Glomerular endothelial cell (primary cell): Measurements from ENCODE around the gene CNDP2. TPM values are rescaled to one million over a fixed set of nuclear protein-coding genes. Genes with fewer than 3 reads are reported as not detected.

Experiments
- DNase-seq: peaks from one replicate; pipeline ENCODE4 v3.0.0-alpha.2; 2011; ENCODE audit warnings: low read depth, low spot score; ENCODE audit errors: extremely low read depth
- total RNA-seq: library from RNA; depleted of rRNA; stranded (reverse); fragments of >200 nt; gene quantifications from 2 replicates; pipeline ENCODE4 v1.2.3, GENCODE V29; 2015

Gene CNDP2
- total RNA-seq, 1 donor from 2014 or later = 126 TPM

DNA sequence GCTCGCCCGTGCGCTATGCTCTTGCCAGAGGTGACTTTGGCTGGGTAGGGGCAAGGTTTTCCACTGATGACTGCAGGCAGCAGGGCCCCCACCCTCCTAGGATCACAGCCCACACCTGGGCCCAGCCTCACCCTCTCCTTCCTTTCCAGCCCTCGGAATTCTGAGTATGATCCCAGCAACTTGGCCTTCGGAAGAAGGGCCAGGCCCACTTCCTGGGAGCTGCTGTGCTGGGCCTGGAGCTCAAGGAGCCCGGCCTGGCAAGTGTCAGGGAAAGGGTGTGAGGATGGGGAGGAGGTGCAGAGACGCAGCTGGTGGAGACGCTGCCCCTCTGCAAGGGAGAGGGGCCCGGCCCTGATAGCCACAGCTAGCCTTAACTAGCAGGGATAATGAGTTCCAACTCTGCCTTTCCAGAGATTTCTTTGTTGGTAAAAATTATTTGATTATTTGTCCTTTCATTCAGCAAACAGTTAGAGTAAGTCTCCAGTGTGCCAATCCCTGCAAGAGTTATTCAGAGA is 36.4 kb downstream of the CNDP2 start:
- DNase-seq = no peak

- DNase-seq = no peak
Observed at GRCh38 chr18:74533666-74534065, 37.5 kb downstream of the CNDP2 start.

- DNase-seq = no peak
Observed at GRCh38 chr18:74534150-74534969, 38.2 kb downstream of the CNDP2 start, which contains the start of gene CNDP1. TSS of gene CNDP1 (plus strand) at chr18:74534500. CDS start at chr18:74534668, 168 bp downstream.

- DNase-seq = no peak
Observed at GRCh38 chr18:74534981-74535649, 39.0 kb downstream of the CNDP2 start.

DNA sequence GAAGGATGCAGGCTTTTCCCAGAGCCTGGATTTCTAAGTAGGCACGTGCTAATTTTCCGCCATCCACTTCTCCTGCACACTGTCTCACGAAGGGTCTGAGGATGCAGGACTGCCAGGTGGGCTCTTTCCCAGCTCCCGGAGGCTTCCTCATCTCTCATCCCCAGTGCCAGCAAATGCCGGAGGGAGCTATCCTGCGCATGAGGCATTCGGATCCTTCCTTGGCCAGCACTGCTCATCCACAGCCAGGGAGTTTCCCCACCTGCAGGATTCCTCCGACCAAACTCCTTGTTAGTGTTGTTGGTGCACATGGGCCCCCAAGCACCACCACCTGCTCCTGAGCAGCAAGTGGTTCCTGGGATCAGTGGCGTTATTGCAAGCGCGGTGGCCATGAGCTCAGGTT is 43.1 kb downstream of the CNDP2 start:
- DNase-seq = no peak

DNA sequence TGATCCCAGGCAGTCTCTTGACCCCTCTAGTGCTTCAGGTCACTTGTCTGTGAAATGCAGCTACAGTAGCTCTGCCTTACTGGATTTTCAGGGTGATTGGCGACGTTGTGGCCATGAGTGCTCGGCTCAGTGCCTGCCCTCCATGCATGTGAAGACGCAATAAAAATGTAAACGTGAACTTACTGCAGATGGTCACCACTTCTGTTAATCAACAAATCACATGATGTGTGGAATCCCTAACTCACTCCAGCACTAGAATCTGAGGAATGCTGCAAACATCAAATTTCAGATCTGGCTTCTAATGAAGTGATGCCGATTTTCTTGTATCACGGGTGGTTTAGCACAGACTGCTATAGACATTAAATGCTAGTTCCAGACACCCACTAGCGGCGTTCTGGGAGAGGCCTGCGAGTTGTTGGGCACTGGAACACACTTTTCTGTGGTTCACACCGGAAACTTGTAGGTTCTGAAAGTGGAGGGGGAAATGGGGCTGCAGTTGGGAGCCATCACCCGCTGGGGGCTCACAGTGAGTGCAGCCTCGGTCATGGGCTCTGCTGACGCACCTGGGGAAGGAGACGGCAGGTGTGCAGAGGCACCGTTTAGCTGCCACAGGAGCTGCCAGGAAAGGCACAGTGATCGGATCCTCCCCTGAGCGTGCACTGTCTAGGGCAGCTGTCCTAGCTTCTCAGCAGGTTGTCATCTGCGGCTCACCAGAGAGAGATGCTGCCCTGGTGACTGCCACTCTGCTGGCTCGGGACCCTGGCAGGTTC is 44.7 kb downstream of the CNDP2 start:
- DNase-seq = no peak

- no peak for DNase-seq
Observed at GRCh38 chr18:74541703-74542555, 45.8 kb downstream of the CNDP2 start.

DNA sequence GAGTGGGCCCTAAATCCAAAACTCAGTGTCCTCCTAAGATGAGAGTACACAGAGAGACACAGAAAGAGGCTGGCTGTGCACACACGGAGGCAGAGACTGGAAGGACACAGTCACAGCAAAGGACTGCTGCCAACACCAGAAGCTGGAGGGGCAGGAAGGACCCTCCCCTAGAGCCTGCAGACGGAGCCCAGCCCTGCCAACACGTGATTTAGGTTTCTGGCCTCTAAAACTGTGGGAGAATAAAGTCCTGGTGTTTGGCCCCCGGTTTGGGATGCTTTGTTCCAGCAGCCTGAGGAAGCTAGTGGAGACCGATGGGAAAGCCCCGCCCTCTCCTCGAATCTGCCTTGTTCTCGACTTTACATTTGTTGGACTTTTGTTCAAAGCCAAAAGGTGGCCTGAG is 48.7 kb downstream of the CNDP2 start:
- DNase-seq = no peak

GRCh38 chr18:74546007-74546406 is 49.8 kb downstream of the CNDP2 start:
- no peak for DNase-seq

GRCh38 chr18:74546751-74547530 is 50.8 kb downstream of the CNDP2 start:
- DNase-seq = peak; percentile 10

DNA sequence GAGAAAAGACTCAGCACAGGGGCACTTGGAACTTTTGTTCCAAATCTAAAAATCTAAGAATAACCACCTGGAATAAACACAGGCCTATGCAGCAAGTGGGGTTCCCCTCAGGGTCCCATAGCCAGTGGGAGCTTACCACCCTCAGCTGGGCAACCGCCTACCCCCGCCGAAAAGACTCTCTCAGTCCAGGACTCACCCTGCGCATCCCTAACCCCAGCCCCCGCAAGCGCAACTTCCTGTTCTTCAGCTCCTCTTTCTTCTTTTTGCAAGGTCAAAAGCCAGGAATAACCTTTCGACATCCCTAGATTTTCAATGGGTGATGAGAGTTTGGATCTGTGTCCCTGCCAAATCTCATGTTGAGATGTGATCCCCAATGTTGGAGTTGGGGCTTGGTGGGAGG is 51.7 kb downstream of the CNDP2 start:
- no peak for DNase-seq

GRCh38 chr18:74549591-74550104 is 53.5 kb downstream of the CNDP2 start:
- no peak for DNase-seq

- DNase-seq = no peak
Observed at GRCh38 chr18:74550886-74551285, 54.7 kb downstream of the CNDP2 start.

DNA sequence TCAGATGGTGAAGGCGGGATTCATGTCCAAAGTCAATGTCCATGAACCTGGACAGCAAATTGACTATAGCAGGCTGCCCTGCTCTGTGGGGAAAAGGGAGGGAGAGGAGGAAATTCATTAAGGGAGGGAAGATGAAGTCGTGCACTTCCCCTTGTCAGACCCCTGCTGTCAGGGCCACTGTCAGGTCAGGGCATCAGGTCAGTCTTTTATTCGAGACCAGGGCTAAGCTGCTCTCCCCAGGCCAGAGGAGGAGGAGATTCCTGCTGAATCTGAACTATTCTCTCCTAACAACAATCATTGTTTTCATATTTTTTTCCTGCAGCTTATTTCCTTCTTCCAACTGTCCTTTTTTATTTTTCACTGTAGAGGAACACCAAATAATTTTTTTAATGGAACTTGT is 55.3 kb downstream of the CNDP2 start:
- DNase-seq = no peak

DNA sequence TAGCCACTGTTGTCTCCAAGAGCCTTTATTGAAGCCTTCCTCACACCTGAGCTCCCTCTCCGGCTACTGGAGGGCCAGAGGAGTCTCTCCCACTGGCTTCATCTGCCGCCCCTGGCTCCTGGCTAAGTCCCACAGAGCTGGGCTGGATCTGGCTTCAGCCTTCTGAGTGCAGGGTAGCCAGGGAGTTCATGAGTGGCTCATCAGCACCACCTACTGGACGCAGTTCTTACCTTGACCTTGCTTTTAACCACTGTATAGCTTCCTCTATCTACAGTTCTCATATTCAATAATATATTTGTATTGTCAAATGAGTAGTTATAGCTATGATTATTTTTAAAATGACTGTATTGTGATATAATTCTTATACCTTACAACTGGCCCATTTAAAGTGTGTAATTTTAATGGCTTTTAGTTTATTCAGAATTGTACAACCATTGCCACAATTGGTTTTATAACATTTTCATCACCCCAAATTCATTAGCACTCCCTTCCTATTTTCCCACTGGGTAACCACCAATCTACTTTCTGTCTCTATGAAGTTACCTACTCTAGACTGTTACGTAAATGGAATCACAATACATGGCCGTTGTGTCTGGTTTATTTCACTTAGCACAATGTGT is 55.9 kb downstream of the CNDP2 start:
- peak; percentile 77 for DNase-seq

- DNase-seq = no peak
Observed at GRCh38 chr18:74556126-74556525, 60.0 kb downstream of the CNDP2 start.

DNA sequence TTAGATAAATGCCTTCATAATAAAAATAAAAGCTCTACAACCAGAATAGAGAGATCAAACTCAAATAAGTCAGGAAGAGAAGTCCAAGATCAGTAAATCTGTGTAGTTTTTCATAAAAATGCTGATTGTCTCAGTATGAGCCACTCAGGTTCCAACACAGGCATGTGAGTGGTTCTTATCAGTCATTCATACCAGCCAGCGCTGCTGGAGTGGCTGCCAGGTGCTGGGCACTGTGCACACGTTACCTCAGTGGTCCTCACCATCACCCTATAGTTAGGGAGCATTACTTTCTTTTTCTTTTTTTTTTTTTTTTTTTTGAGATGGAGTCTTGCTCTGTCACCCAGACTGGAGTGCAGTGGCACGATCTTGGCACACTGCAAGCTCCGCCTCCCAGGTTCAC is 61.9 kb downstream of the CNDP2 start:
- DNase-seq = no peak

GRCh38 chr18:74562131-74562730 is 66.1 kb downstream of the CNDP2 start:
- DNase-seq = no peak
